NCI-H1092 treated with DMSO at 0.1 percent for 48 hours (cell line): ENCODE results near the gene GMDS.

Experiments
- DNase-seq: peaks from one replicate; lab custom pipeline; 2025; lab: John Stamatoyannopoulos, UW

Gene GMDS

DNA sequence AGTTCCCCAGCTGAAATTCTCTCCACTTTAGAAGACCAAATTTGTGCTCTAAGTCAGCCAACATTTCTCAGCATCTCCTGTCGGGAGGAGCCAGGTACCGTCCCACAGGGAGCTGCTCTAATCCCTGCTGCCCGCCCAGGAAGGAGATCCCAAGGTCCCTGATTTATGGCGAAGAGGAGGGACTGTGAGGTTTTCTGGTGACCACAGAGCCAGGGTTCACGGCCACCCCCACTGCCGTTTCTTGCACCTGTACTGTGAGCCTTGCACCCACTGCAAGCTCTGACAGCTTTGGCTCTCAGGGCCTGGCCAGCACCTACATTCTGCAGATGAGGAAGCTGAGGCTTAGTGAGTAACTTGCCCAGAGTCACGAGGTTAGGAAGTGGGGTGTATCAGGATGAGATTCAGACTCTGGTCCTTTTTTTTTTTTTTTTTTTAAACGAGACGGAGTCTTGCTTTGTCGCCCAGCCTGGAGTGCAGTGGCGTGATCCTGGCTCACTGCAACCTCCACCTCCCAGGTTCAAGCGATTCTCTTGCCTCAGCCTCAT, 600.8 kb downstream of the GMDS start:
- DNase-seq: no peak

DNA sequence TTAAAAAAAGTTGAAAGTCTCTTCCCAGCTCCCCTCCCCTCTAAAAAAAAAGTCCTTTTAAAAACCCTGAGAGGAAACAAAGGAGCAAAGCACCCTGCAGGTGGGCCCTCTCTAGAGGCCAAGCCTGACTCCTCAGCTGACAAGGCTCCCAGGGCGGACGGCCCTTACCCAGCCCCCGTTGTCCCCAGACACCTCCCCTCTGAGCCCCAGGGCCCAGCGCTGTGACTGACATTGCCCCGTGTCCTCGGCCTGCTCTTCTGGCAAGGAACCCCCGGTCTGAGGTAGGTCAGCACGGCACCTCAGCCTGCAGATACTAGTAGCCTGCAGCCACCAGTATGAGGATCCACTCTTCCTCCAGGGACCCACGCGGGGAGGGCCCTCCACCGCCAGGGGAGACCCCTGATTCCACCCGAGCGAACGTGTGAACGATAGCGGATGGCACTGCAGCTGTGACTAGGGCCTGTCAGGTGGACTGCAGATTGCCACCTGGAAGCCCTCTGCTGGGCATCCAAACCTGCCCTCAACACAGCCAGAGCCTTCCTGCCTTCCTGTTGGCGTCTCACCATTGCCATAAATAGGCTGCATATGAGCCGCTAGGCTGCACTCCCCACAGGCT, 601.5 kb downstream of the GMDS start:
- no peak for DNase-seq

DNA sequence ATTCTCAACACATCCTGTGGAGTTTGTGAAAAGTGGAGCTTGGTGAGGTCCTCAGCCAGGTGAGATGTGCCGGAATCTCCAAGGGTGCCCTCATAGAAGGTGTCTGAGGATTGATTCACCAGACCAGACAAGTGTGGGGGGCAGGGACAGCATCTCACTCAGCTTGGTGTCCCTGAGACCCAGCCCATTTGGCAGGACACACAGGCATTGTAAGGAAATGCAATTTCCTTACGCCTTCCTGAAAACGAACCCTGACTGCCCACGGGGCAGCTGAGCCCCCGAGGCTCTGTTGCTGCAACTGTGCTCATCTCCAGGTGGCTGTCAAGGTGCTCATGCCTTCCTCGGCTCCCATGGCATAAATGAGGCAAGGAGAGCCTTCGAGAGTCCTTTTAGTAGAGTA, 602.3 kb downstream of the GMDS start:
- no peak for DNase-seq

DNA sequence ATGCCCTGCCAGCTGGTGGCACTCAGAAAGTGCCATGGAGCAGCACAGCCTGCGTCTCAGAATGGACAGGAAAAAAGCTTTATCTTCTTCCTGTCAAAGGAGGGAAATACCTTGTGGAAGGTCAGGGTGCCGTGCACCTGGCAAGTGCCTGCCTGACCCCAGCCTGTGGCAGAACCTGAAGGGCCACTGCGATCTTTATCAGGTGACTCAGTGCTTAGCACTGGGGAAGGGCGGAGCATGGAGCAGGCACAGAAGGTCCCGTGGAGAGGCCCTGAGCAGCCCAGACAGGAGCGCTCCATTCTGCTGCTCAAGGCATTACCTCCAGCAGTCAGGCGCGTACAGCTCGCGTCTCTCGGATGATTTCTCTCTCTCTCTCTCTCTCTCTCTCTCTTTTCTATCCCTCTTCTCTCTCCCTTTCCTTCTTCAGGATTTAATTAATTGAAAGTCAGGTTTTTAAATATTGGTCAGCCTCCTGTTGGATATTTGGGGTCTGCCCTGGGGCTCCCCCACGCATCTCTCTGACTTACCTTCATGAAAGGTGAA, 604.0 kb downstream of the GMDS start:
- no peak for DNase-seq

DNA sequence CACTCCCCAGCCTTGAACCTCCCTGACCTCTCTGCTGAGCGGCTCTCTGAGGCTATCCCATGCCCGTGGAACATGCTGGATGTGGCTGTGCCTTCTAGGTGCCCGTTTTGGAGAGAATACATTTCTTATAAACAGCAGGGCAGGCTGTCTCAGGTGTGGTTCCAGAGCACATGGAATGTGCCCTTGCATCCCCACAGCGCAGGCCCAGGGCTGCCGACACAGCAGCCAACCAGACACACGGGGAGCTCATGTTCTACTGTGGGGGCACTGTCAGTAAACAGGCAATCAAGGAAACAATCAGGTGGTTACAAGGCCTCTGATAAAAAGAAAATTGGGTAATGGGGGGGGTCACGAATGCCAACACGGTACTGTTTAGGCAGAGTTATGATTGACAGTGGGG, 604.9 kb downstream of the GMDS start:
- no peak for DNase-seq

DNA sequence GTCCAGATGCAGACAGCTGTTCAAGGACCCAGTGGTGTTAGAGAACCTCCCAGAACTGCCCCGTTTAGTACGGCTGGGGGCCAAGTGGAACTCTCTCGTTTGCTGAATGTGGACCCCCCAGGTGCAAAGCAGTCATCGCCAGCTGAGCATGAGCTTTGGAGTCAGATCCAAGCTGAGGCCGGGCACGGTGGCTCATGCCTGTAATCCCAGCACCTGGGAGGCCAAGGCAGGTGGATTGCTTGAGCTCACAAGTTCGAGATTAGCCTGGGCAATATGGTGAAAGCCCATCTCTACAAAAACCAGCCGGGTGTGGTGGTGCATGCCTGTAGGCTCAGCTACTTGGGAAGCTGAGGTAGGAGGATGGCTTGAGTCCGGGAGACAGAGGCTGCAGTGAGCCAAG, 606.0 kb downstream of the GMDS start:
- no peak for DNase-seq

DNA sequence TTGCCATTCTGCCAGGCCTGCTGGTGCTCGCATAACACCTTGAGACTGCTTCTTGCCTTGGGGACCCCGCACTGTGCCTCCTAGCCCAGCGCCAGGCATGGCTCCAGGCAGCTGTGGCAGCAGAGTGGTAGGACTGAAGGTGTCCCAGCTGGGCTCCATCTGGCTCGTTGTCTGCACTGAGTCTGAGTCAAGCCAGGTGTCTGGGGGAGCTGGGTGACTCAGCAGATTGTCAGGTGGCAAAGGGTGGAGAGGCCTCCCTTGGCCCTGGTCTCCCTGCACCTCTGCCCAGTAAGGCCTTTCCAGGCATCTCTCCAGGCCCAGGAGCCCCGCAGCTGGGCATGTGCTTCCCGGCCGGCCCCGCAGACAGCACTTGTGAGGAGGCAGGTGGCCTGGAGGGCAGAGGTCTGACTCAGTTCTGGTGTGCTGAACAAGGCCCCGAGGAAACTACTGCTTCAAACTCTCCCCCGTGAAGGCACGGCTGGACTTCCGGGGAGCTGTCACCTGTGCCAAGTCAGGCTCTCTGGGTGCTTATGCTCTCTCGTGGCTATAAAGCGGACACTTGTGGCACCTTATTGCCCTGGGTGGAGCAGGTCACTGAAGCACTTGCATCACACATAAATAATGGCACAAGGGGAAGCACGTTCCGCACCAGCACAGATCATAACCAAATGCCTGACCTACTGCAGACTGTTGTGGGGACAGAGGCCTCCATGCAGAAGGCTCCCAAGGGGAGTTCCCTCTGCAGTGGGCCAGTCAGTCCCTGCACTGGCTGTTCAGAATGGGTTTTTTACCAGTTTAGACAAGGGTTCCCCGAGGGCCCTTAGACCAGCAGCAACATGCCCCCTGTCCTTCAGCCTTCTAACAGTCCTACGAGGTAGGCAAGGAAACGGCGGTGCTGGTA, 608.2 kb downstream of the GMDS start:
- no peak for DNase-seq

DNA sequence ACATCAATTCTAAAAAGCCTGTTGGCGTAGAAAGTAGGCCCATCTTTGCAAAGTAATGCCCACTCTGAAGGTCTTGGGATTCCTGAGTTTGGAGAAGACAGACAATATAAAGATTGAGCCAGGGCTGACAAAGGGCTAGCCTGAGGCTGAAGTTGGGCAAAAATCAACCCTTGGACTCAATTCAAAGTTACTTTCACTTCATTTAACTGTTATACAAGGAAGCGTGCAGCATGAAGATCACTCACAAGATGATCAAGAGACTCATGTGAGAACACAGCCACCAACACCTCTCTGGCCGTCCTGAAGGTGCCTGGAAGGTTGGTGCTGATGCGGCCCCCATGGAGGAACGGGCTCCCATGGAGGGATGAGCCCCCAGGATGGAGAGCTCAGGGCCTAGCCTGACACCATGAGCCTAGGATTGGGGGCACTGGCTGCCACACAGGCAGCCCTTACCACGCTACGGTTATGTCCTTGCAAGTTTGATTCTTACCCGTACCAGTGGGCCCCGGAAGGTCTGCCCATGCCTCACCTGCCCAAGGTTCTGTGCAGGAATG, 609.1 kb downstream of the GMDS start:
- no peak for DNase-seq

DNA sequence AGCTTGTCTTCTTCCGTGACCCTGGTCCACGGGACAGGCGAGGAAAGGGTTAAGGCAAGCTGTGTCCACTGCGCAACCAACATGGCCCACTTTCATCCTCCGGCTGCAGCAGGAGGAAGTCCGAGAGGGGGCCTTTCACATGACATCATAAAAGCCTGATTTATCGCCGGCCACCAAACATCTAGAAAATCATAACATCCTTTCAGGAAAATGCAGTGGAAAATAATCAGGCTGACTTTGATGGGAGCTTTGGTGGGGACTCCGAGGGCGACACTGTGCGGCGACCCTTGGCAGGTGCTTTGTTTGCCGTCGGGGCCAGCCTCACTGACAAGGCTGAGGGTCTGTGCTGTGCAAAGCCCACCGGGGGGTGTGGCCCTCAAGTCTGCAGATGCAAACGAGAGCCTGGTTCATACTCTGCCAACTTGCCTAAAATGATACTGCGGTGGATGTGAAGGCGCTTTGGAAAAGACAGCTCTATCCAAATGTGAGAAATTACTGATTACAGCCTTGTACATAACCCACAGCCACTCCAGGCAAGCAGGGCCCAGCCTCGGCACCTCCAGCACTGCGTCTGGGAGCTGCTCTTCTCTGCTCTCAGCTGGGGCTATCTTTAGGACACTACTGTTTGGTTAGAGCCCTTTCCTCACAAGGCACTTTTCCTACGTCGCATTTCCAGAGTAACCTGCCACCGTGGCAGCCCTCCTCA, 609.9 kb downstream of the GMDS start:
- DNase-seq: no peak

DNA sequence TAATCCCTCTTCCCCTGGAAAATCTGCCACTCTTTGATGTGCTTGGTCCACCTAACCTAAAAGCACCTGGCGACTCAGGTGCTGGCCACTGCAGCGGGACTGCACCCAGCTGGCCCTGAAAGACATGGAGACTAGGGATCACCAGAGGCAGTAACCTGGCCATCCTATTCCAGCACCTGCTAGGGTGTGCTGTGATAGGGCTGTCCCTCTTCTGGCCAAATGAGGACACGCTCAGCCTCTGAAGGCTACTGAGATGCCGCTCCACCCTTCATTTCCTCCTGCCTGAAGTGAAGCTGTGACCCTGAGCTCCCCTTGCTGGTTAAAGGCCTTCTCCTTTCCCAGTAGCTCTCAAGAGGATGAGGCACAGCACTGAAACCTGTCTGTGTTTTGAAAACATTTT, 611.3 kb downstream of the GMDS start:
- DNase-seq: no peak

DNA sequence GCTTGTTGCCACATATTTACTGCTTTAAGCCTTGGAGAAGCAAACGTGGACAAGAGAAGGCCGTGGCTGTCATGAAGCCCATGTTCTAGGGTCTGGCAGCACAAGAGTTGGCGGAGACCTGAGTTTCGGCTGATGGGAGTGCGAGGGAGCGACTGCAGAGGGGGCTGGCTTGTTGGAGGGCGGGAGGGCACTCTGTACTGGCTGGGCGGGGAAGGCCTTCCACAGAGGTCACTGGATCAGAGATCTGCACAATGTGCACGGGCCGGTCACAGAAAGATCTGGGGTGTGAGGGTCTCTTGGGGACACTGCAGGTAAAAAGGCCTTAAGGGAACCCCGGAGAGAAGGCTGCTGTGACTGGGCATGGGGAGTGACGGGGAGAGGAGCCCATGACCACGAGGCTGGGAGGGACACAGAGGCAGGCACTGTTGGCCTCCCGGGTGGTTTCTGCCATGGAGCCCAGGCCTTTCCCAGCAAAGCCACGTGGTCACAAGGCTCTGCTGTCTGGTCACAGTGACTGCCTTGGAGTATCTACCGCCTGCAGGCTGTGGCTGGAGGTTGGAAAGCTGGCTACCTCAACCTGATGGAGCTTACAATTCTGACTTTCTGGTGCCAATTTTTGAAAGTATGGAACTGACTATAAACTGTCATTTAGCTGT, 611.9 kb downstream of the GMDS start:
- no peak for DNase-seq

DNA sequence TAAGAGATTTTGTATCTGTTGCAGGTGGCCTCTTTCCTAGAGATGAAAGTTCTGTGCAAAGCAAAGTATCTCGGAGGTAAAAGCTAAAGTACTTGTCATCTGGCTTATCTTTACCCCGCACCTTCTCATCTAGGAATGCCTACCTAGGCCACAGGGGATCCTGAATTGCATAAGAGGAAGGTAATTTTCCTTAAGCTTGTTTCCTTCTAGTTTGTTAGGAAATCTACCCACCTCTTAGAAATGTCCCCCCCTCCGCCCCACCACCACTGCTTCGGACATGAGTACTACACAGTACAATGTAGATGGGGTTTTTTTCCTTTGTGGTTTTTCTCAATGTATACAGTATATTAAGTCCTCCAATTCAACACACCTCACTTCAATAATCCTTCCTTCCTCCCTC, 614.2 kb downstream of the GMDS start:
- DNase-seq: no peak

DNA sequence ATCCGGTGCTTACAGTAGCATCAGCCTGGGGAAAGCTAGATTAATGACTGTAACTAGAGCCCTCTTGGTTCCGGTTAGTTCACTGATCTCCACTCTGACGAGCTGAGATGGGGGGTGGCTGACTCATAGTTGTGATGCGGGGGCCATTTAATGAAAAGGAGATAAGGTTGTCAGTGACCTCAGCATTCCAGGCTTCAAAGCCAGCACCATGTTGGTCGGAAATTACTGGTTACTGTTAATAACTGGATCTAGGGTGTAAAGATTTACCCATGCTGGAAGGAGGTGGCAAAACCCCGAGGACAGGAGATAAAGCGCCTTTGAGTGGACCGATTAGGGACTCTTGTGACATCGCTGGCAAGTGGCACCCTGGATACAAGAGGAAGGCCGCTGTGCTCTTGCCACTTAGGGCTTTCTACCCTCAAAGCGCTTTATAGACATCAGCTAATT, 614.6 kb downstream of the GMDS start:
- DNase-seq: no peak

DNA sequence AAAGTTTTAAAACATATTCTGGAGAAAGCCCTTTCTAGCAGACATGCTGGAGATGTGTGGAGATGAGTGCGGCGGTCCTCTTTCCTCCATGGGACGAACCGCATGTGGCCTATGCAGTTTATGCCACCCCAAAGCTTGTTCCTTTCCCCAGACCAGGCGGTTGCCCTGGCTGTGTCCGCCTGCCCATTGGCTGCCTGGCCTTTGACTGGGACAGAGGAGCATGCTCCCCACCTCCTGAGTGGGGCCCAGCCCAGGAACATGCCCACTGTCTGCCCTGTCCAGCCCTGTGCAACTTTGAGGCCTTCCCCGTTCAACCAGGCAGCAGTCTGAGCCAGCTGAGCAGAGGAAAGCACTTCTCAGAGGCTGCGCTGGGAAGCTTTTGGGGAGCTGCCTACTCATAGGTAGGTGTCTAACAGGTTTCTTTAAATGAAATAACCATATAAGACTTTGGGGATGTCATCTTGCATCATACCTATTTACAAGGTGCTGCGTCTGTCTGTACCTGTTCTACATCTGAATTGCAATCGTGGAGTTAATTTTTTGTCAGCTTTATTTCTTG, 615.1 kb downstream of the GMDS start:
- no peak for DNase-seq

DNA sequence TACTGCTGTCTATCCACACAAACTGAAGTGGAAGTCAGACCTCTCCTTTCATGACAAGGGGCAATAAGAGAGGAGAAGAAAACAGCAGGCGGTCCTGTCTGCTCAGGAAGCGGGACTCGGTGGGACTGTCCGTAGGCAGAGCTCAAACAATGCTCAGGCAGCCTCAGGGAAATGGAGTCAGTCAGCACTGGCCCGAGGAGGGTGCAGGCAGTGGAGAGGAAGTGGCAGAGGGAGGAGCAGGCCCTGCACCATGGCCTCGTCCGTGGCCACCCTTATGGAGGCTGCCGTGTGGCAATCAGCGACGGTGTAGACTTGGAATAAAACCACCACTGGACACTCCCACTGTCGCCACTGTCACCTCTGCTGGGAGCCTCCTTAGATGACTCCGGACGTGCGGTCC, 616.1 kb downstream of the GMDS start:
- DNase-seq: no peak

DNA sequence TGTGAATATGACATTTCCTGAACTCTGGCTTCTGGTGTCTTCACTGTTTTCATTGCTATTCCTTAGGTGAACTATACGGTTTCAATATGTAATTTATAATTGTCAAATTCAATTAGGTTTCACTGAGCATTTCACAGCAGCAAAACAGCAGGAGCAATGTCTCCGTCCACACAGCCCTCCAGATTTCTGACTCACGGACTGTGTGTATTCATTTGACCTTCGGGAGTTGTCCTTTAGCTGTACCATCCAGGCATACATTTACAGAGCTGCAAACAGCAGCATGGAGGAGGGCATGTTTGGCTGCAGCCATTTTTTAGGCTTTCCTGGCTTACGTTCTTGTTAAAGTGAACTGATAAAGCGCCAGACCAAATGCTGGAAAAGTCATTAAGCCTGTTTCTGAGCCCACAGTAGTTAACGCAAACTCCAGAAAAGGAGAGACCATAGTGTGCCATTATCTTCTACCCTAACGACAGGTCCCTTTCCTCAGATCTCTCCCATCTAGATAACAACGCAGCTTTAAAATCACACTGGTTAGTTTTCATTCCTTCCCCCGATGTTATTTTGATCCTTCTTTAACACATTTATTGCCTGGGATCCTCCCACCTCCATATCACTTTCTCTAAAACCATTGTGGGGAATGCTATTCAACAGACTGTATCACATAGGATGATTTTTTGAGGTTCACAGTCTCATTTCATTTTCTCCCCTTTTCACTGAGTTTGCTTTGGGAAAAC, 617.4 kb downstream of the GMDS start:
- DNase-seq: no peak

DNA sequence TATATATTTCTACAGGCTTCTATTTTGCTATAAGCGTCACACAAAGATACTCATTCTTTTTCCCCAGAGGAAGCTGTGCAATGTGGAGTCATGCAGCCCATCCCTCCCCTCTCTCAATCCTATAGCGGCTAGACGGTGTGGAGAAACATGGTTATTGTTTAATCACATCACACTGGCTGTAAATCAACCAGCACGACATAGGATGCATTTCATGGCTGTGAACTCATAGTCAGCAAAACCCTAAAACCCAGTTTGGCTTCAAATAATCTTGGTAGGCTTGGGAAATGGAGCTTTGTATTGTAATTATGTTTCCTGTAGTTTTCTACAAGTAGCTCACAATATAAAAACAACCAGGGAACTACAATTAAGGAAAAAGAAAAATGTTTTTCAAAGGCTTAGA, 618.9 kb downstream of the GMDS start:
- DNase-seq: no peak

DNA sequence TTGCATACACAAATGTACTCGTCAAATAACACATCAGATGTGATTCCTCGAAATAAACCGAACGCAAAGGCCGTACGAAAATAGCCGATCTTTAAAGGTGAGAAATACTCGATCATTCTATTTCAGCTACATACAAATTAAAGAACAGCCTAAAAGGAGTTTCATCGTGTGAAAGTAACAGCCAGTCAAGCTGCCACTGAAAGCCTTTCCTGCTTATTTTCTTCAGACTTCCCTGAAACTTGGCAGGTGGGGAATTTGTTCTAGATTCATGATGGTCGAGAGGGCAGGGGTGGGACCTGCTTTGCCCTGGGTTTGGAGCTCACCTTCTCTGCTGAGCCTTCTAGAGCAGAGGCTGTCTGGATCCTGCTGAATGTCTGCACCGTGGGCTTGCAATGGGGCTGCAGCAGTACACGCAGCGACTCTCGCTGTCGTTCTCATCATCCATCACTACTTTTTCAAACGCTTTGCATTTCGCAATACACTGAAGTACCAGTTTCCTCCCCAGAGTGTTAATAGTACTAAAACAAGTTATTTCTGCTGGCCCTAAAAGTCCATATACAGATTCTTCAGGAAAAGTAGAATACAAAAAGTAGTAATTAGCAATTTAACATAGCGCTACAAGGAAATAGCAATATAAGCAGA, 619.5 kb downstream of the GMDS start:
- no peak for DNase-seq

DNA sequence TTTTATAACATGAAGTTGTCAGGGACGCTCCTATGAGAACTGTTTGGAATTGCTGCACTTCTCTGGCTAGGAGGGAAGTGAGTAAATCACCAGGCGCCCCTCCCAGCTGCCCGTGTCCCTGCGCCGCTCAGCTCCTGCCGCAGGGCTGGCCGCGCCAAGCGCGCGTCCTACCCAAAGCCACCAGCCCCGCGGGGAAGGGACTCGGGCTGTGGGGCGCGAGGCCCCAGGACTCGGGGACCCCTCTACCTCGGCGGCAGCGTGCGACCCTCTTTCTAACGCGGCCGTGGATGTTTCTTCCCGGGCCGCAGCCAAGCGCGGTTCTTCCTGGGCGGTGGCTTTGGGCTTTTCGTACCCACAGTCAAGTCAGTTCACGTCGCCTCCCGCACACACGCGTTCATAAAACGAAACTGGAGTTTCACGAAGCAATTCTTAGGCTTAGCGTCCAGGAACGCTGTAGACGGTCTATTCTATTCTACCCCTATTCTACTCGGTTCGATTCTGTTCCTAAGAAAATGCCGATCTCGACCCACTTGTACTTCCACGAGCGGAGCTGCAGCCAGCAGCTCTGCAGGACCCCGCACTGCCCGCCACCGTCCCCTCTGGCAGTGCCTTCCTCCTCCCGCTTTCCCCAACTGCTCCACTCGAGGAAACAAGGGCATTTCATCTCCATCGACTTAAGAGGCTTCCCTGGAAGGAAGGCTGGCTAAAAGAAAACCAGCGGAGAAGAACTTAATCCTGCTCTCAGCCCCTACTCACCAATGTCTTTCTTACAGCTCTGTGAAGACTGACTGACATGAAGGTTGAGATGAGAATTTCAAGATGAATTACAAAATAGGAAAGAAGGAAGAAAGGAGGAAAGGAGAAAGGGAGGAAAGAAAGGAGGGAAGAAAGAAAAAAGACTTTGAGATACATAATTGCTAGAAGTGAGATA, 620.3 kb downstream of the GMDS start:
- DNase-seq: no peak
